ENCODE results near the gene ZBTB38.

Gene ZBTB38

GRCh38 chr3:141388823-141389621 lies 20.7 kb downstream of the ZBTB38 start:
- DNase-seq = no peak

- DNase-seq = no peak
Observed at GRCh38 chr3:141389703-141390102, 21.4 kb downstream of the ZBTB38 start.

- DNase-seq = no peak
Observed at GRCh38 chr3:141390747-141391146, 22.4 kb downstream of the ZBTB38 start.

GRCh38 chr3:141391298-141391990 lies 23.1 kb downstream of the ZBTB38 start:
- DNase-seq = no peak

- no peak for DNase-seq
Observed at GRCh38 chr3:141391991-141392316, 23.6 kb downstream of the ZBTB38 start.

- no peak for DNase-seq
Observed at GRCh38 chr3:141392416-141392815, 24.1 kb downstream of the ZBTB38 start.

- no peak for DNase-seq
Observed at GRCh38 chr3:141392897-141393734, 24.8 kb downstream of the ZBTB38 start.

- no peak for DNase-seq
Observed at GRCh38 chr3:141393735-141394076, 25.4 kb downstream of the ZBTB38 start.

GRCh38 chr3:141394560-141394959 lies 26.3 kb downstream of the ZBTB38 start:
- DNase-seq = no peak

- no peak for DNase-seq
Observed at GRCh38 chr3:141395005-141395589, 26.8 kb downstream of the ZBTB38 start.

- DNase-seq = no peak
Observed at GRCh38 chr3:141397996-141398395, 29.7 kb downstream of the ZBTB38 start.

GRCh38 chr3:141399200-141399599 lies 30.9 kb downstream of the ZBTB38 start:
- DNase-seq = no peak

- DNase-seq = no peak
Observed at GRCh38 chr3:141400073-141400971, 32.0 kb downstream of the ZBTB38 start.

- DNase-seq = no peak
Observed at GRCh38 chr3:141401095-141401494, 32.8 kb downstream of the ZBTB38 start.

- no peak for DNase-seq
Observed at GRCh38 chr3:141401573-141402475, 33.5 kb downstream of the ZBTB38 start.

GRCh38 chr3:141402476-141403171 lies 34.3 kb downstream of the ZBTB38 start:
- DNase-seq = no peak

GRCh38 chr3:141403576-141403975 lies 35.3 kb downstream of the ZBTB38 start:
- DNase-seq = no peak

GRCh38 chr3:141405025-141405424 lies 36.7 kb downstream of the ZBTB38 start:
- no peak for DNase-seq

GRCh38 chr3:141405591-141405990 lies 37.3 kb downstream of the ZBTB38 start:
- no peak for DNase-seq

GRCh38 chr3:141406265-141406664 lies 38.0 kb downstream of the ZBTB38 start:
- DNase-seq = no peak

GRCh38 chr3:141407047-141407446 lies 38.7 kb downstream of the ZBTB38 start:
- no peak for DNase-seq

Data from kidney glomerular epithelial cell (primary cell).